AG10803 (cell line): Measurements from ENCODE around the gene IL17RB.

Experiments
- DNase-seq: peaks from one replicate; pipeline ENCODE4 v3.0.0; 2010; ENCODE audit warnings: low read depth
- H3K4me3 ChIP-seq: 2 replicates; pipeline ENCODE4 v1.5.1; 2011; ENCODE audit warnings: mild to moderate bottlenecking, low read length, control low read depth
- CTCF ChIP-seq: conservative IDR thresholded peaks from 2 replicates; pipeline ENCODE4 v1.5.1; 2011; ENCODE audit warnings: mild to moderate bottlenecking, low read length, control low read depth, inconsistent platforms

The IL17RB gene

GRCh38 chr3:53843195-53844177, 2.9 kb upstream of the IL17RB start:
- no peak overlapping the region for H3K4me3 ChIP-seq
- no peak for DNase-seq
- TF ChIP-seq CTCF = no peak

GRCh38 chr3:53844262-53845102, 1.9 kb upstream of the IL17RB start:
- DNase-seq = no peak
- H3K4me3 ChIP-seq = no peak overlapping the region
- TF ChIP-seq CTCF = no peak

- H3K4me3 ChIP-seq = peak overlapping the region; percentile 61
- peak; percentile 33 for TF ChIP-seq CTCF
- peak; percentile 28 for DNase-seq
Observed at GRCh38 chr3:53845103-53845880, 1.1 kb upstream of the IL17RB start.

- TF ChIP-seq CTCF = no peak
- H3K4me3 ChIP-seq = peak overlapping the region; percentile 61
- no peak for DNase-seq
Observed at GRCh38 chr3:53845881-53846133, 561 bp upstream of the IL17RB start.

GRCh38 chr3:53846851-53847155, 435 bp downstream of the IL17RB start:
- DNase-seq = no peak
- no peak for TF ChIP-seq CTCF
- no peak overlapping the region; the same call in 1 of the 2 replicates for H3K4me3 ChIP-seq

GRCh38 chr3:53849916-53850315, 3.5 kb downstream of the IL17RB start:
- no peak for TF ChIP-seq CTCF
- H3K4me3 ChIP-seq = no peak overlapping the region
- DNase-seq = no peak
